ENCODE measurements around the gene PKN1. TPM values are rescaled to one million over a fixed set of nuclear protein-coding genes. Genes with fewer than 3 reads are reported as not detected.

PKN1 gene
- total and polyA plus RNA-seq, 2 experiments from 2014 or later, result 86.8 to 201 TPM

- Mint-ChIP-seq H3K4me1 (peaks cover 25% of the 10 kb centered on the region), H3K27ac (no peak overlapping the region), H3K27me3 (ENCODE audit: insufficient read depth, low read depth, poor library complexity) (peaks cover 8% of the 10 kb centered on the region), H3K36me3 (ENCODE audit: low read depth) (peaks cover 68% of the 10 kb centered on the region), H3K4me3 (no peak overlapping the region), H3K9me3 (no peaks in the 10 kb centered on the region; the same call in 2 of the 3 replicates)
- Histone ChIP-seq H3K9me2 (ENCODE audit: insufficient read depth) (no peaks in the 10 kb centered on the region), H3K27me3 (ENCODE audit: insufficient read depth) (no peaks in the 10 kb centered on the region), H2AFZ (no peak overlapping the region), H3K4me3 (no peak overlapping the region), H3K36me3 (ENCODE audit: insufficient read depth) (peaks cover 34% of the 10 kb centered on the region), H3F3A (replicated peaks; ENCODE audit: low read depth) (peaks cover 23% of the 10 kb centered on the region; the same call in 1 of the 2 replicates), H3K27ac (ENCODE audit: low read depth) (no peak overlapping the region), H3K79me2 (replicated peaks; ENCODE audit: insufficient read depth) (peaks cover 39% of the 10 kb centered on the region), H3K4me1 (ENCODE audit: insufficient read depth) (peaks cover 10% of the 10 kb centered on the region; the same call in 1 of the 2 replicates), H4K20me1 (replicated peaks; ENCODE audit: insufficient read depth) (peaks cover 32% of the 10 kb centered on the region), H3K4me2 (no peak overlapping the region)
- no peak for ATAC-seq
- TF ChIP-seq EZH2 (IDR thresholded peaks at IDR 0.05; ENCODE audit: low read depth, unreplicated experiment) (no peak), NANOG (IDR thresholded peaks at IDR 0.05; ENCODE audit: borderline replicate concordance) (no peak), CREB1 (CRISPR knock-in tag; IDR thresholded peaks at IDR 0.05; ENCODE audit: low read depth) (no peak), ZNF331 (CRISPR knock-in tag; IDR thresholded peaks at IDR 0.05; ENCODE audit: low read depth) (no peak), ZNF114 (CRISPR knock-in tag; IDR thresholded peaks at IDR 0.05) (no peak), STAT1 (IDR thresholded peaks at IDR 0.05; ENCODE audit: unreplicated experiment) (no peak), POLR2AphosphoS5 (IDR thresholded peaks at IDR 0.05; ENCODE audit: low read depth) (no peak), JUNB (IDR thresholded peaks at IDR 0.05; ENCODE audit: unreplicated experiment) (no peak), EZH2phosphoT487 (IDR thresholded peaks at IDR 0.05; ENCODE audit: unreplicated experiment) (no peak), CTCF (conservative IDR thresholded peaks at IDR 0.05; ENCODE audit: low read depth in 2 of 2) (no peak), REST (IDR thresholded peaks at IDR 0.05; ENCODE audit: unreplicated experiment) (no peak), ETS1 (IDR thresholded peaks at IDR 0.05) (no peak)
- TF ChIP-seq, protein P1, sequence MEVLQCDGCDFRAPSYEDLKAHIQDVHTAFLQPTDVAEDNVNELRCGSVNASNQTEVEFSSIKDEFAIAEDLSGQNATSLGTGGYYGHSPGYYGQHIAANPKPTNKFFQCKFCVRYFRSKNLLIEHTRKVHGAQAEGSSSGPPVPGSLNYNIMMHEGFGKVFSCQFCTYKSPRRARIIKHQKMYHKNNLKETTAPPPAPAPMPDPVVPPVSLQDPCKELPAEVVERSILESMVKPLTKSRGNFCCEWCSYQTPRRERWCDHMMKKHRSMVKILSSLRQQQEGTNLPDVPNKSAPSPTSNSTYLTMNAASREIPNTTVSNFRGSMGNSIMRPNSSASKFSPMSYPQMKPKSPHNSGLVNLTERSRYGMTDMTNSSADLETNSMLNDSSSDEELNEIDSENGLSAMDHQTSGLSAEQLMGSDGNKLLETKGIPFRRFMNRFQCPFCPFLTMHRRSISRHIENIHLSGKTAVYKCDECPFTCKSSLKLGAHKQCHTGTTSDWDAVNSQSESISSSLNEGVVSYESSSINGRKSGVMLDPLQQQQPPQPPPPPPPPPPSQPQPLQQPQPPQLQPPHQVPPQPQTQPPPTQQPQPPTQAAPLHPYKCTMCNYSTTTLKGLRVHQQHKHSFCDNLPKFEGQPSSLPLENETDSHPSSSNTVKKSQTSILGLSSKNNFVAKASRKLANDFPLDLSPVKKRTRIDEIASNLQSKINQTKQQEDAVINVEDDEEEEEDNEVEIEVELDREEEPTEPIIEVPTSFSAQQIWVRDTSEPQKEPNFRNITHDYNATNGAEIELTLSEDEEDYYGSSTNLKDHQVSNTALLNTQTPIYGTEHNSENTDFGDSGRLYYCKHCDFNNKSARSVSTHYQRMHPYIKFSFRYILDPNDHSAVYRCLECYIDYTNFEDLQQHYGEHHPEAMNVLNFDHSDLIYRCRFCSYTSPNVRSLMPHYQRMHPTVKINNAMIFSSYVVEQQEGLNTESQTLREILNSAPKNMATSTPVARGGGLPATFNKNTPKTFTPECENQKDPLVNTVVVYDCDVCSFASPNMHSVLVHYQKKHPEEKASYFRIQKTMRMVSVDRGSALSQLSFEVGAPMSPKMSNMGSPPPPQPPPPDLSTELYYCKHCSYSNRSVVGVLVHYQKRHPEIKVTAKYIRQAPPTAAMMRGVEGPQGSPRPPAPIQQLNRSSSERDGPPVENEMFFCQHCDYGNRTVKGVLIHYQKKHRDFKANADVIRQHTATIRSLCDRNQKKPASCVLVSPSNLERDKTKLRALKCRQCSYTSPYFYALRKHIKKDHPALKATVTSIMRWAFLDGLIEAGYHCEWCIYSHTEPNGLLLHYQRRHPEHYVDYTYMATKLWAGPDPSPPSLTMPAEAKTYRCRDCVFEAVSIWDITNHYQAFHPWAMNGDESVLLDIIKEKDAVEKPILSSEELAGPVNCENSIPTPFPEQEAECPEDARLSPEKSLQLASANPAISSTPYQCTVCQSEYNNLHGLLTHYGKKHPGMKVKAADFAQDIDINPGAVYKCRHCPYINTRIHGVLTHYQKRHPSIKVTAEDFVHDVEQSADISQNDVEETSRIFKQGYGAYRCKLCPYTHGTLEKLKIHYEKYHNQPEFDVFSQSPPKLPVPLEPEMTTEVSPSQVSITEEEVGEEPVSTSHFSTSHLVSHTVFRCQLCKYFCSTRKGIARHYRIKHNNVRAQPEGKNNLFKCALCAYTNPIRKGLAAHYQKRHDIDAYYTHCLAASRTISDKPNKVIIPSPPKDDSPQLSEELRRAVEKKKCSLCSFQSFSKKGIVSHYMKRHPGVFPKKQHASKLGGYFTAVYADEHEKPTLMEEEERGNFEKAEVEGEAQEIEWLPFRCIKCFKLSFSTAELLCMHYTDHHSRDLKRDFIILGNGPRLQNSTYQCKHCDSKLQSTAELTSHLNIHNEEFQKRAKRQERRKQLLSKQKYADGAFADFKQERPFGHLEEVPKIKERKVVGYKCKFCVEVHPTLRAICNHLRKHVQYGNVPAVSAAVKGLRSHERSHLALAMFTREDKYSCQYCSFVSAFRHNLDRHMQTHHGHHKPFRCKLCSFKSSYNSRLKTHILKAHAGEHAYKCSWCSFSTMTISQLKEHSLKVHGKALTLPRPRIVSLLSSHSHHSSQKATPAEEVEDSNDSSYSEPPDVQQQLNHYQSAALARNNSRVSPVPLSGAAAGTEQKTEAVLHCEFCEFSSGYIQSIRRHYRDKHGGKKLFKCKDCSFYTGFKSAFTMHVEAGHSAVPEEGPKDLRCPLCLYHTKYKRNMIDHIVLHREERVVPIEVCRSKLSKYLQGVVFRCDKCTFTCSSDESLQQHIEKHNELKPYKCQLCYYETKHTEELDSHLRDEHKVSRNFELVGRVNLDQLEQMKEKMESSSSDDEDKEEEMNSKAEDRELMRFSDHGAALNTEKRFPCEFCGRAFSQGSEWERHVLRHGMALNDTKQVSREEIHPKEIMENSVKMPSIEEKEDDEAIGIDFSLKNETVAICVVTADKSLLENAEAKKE (CRISPR knock-in tag; IDR thresholded peaks at IDR 0.05), result no peak
- no peak for DNase-seq (ENCODE audit: low spot score)
These were observed 22.7 kb upstream of the PKN1 start for GRCh38 chr19:14410091-14411051.
